HG03520 (cell line): ENCODE measurements around the gene FCF1.
"Not testable (repeated sequence)": the region's sequence is repeated elsewhere in the genome, so short reads cannot be mapped to it uniquely, and the experiment has no call there.

Experiments
- ATAC-seq: cut with Tn5 transposase; IDR thresholded peaks from one replicate; pipeline ENCODE4 v1.9.1; 2021; ENCODE audit warnings: mild to moderate bottlenecking, moderate library complexity; ENCODE audit not compliant: unreplicated experiment

The FCF1 gene

DNA sequence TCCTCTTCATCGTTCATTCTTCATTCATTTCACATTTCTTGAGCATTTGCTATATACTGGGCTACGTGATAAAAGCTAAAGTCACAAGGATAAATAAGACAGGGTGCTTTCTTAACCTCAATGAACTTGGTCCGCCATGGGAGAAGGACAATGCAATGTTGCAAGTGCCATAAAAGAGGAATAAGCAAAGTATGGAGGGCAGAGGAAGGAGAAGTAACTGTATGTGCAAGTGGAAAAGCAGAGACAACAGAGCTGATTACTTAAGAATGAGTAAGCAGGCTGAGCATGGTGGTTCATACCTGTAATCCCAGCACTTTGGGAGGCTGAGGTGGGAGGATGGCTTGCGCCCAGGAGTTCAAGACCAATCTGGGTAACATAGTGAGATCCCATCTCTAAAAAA is 14.5 kb upstream of the FCF1 start:
- ATAC-seq: no peak

GRCh38 chr14:74702293-74702692 is 10.7 kb upstream of the FCF1 start:
- ATAC-seq: no peak

GRCh38 chr14:74703043-74703442 is 9.9 kb upstream of the FCF1 start:
- no peak for ATAC-seq

- ATAC-seq: no peak
These were observed 8.3 kb upstream of the FCF1 start for GRCh38 chr14:74704656-74705055.

- no peak for ATAC-seq
These were observed 7.1 kb upstream of the FCF1 start for GRCh38 chr14:74705613-74706500.

DNA sequence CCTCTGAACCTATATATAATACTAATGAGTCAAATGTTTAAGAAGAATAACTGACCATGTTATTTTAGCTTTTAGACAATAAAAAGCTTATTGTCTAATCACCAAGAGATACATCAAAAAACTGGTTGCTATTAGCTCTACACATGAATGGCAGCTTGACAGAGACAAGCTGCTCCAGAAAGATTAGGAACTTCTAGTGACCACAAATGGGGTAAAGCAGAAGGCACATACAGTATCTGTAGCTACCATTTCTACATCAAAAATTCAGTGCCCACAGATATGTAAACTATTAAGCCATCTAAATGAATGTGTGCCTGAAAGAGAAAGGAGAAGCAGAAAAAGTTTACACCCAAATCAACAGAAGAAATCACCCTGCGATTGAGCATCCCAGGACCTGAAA is 2.5 kb upstream of the FCF1 start:
- no peak for ATAC-seq

DNA sequence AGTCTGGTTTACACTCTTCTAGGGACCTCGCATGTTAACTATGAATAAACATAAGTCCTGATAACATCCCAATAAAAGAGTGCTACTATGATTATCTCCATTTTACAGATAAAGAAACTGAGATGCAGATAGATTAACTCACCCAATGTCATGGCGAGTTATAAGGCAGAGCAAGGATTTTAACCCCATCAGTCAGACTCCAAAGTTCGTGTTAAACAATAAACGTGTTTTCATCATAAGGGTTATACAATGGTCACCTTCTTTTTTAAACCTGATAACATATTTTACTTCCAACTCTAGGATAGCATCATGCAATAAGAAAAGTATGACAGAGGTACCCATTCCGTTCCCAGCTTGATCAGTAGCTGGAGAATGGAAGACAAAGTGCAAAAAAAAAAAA is 1.3 kb upstream of the FCF1 start:
- no peak for ATAC-seq

DNA sequence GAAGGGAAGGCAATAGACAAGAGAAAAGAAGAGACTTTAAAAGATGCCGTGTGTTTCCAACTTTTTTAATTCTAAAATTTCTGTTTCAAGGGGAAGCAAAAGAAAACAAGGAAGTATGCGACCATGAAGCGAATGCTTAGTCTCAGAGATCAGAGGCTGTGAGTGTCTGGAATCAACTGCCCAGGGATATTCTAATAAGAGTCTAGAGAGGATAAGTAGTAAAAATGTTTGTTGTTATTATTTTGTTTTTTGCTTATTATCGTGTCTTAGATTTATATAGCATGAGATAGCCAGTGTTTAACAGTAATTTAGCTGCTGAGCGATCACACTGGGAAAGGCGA is 421 bp downstream of the FCF1 start:
- no peak for ATAC-seq

DNA sequence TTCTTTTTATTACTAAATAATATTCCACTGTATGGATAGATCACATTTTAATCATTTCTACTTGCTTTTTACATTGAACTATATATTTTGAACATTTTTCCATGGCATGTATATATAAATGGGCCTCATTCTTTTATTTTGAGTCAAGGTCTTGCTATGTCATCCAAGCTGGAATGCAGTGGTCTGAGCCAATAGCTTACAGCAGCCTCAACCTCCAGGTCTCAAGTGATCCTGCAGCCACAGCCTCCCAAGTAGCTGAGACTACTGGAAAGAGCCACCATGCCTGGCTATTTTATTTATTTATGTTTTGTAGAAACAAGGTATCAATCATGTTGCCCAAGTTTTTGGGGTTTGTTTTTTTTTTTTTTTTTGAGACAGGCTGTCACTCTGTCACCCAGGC is 7.6 kb downstream of the FCF1 start:
- ATAC-seq: no peak

GRCh38 chr14:74723134-74723533 is 10.2 kb downstream of the FCF1 start:
- ATAC-seq: no peak

DNA sequence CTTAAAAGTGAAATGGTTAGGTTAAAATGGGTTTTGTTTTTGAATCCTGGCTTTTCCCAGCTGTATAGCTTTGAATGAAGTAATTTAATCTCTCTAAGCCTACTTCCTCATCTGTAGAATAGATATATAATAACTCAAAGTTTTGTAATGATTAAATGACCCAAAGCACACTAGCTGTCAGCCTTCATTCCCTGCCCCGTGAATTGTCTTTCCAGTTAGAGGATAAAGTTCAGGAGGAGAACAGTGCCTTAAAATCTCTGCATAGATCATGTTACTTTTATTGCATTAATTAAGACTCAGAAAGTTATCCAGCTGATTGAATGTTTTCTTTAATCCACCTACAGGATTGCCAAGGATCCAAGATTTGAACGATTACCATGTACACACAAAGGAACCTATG is 19.4 kb downstream of the FCF1 start:
- no peak for ATAC-seq

DNA sequence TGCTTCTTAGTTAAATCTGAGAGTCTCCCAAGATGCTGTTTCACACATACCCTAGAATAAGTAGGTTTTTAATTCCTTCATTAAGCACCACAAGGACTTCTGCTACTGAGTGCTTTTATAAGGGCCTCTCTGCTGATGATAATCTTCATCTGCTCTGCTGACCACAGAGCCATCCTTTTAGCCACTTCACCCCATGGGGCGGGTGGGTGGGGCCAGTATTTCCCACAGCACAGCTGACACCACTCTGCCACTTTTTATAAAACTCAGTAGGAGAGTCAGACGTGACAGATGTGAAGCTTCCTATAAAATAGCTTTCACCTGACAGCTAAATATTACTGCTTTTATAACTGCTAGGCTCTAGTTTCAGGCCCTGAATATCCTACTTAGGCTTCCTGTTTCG is 20.3 kb downstream of the FCF1 start:
- ATAC-seq: no peak

GRCh38 chr14:74735125-74735524 is 22.2 kb downstream of the FCF1 start:
- no peak for ATAC-seq

GRCh38 chr14:74737753-74738325 is 24.9 kb downstream of the FCF1 start:
- no peak for ATAC-seq

- ATAC-seq: no peak
These were observed 26.5 kb downstream of the FCF1 start for GRCh38 chr14:74739293-74740030.

DNA sequence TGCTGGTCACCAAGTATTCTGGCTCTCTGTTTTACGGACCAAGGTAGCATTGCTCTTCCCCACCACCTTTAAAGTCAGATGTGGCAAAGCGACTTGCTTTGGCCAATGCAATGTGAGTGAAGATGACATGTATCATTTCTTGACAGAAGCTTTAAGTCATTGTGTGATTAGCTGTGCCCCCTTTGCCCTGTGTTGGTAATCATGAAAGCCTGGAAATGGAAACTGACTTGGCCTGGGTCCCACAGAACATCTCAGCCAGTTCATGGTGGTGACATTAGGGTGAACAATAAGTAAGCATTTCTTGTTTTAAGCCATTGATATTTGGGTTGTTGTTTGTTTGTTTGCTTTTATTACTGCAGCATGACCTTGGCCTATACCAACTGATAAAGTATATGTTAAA is 34.3 kb downstream of the FCF1 start:
- no peak for ATAC-seq

GRCh38 chr14:74754157-74754556 is 41.2 kb downstream of the FCF1 start:
- ATAC-seq: no peak

DNA sequence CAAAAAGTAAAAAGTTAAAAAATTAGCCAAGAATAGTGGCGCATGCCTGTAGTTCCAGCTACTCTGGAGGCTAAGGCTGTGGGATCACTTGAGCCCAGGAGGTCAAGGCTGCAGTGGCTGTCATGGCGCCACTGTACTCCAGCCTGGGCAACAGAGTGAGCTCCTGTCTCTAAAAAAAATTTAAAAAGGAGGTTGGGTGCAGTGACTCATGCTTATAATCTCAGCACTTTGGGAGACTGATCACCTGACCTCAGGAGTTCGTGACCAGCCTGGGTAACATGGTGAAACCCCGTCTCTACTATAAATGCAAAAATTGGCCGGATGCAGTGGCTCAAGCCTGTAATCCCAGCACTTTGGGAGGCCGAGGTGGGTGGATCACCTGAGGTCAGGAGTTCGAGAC is 42.0 kb downstream of the FCF1 start:
- ATAC-seq: no peak

DNA sequence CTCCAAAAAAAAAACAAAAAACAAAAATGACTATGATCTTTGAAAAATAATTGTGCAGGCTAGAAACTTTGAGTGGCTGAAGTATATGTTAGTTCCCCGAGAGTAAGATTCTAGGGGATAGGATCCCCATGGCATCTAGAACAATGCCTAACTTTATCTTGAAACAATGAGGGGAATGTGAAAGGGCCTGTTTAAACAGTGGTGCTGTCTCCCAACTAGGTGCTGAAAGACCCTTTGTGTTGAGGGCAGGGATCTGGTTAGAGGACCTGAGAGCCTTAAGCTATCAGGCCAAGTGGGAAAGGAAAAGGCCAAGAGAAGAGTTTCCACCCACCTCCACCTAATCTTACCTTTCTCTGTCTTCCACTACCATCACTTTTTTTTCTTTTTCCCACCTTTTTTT is 43.4 kb downstream of the FCF1 start:
- ATAC-seq: no peak

GRCh38 chr14:74758505-74758904 is 45.6 kb downstream of the FCF1 start:
- not testable (repeated sequence) for ATAC-seq

GRCh38 chr14:74762917-74763802 is 50.2 kb downstream of the FCF1 start, which contains the start of gene YLPM1:
Gene YLPM1, plus strand, starts transcription at chr14:74763316. Its CDS starts 174 bp downstream, at chr14:74763490.
- ATAC-seq: peak; percentile 87
